GM18858 (cell line): ENCODE data around the gene CCDC200.
"Not testable (repeated sequence)": the region's sequence is repeated elsewhere in the genome, so short reads cannot be mapped to it uniquely, and the experiment has no call there.

ENCODE experiments used
- ATAC-seq: cut with Tn5 transposase; IDR thresholded peaks from one replicate; pipeline ENCODE4 v1.9.1; 2021; ENCODE audit not compliant: unreplicated experiment

Gene CCDC200

GRCh38 chr17:43228020-43228782, at the start of gene CCDC200:
TSS of gene CCDC200 (minus strand) at chr17:43228623. CDS start at chr17:43228554, 69 bp downstream.
- not testable (repeated sequence) for ATAC-seq

DNA sequence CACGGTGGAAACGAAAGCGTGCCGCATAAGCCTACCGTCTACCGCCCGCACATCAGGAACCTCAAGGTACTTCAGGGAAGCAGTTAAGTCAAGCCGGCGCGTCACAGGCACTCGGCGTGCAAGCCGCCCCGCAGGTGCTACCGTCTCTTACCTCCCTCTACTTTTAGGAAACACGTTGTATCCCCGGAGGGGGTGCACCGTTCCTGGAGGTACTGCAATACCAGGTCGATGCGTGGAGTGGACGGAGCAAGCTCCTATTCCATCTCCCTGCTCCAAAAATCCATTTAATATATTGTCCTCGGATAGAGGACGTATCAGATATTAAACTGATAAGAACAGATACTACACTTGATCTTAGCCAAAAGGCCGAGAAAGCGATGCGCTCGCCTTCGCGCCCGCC, 44.5 kb upstream of the CCDC200 start:
- ATAC-seq, result not testable (repeated sequence)

DNA sequence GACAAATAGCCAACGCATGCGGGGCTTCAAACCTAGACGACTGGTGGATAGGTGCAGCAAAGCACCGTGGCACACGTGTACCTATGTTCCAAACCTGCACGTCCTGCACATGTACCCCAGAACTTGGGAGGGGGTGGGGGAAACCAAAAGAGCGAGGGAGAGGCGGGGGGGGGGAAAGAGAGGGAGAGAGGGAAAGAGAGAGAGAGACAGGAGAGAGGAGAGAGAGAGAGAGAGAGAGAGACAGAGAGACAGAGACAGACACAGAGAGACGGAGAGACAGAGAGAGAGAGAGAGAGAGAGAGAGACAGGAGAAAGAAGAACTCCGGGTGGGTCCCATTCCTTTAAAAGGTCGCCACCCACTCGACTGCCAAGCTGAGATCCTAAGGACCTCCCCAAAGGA, 44.1 kb upstream of the CCDC200 start:
- not testable (repeated sequence) for ATAC-seq

- ATAC-seq, result not testable (repeated sequence)
These were observed 42.4 kb upstream of the CCDC200 start for GRCh38 chr17:43270552-43271504.

- ATAC-seq, result not testable (repeated sequence)
These were observed 18.0 kb upstream of the CCDC200 start for GRCh38 chr17:43246456-43246855.

DNA sequence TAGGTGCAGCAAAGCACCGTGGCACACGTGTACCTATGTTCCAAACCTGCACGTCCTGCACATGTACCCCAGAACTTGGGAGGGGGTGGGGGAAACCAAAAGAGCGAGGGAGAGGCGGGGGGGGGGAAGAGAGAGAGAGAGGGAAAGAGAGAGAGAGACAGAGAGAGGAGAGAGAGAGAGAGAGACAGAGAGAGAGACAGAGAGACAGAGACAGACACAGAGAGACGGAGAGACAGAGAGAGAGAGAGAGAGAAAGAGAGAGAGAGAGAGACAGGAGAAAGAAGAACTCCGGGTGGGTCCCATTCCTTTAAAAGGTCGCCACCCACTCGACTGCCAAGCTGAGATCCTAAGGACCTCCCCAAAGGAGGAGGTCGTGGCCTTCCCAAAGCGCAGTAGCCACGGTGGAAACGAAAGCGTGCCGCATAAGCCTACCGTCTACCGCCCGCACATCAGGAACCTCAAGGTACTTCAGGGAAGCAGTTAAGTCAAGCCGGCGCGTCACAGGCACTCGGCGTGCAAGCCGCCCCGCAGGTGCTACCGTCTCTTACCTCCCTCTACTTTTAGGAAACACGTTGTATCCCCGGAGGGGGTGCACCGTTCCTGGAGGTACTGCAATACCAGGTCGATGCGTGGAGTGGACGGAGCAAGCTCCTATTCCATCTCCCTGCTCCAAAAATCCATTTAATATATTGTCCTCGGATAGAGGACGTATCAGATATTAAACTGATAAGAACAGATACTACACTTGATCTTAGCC, 12.4 kb upstream of the CCDC200 start:
- not testable (repeated sequence) for ATAC-seq

GRCh38 chr17:43239597-43239996, 11.2 kb upstream of the CCDC200 start:
- not testable (repeated sequence) for ATAC-seq

GRCh38 chr17:43233877-43234276, 5.5 kb upstream of the CCDC200 start, which contains the start of gene RNU2-1:
TSS of gene RNU2-1 (minus strand) at chr17:43233977.
- ATAC-seq, result not testable (repeated sequence)

- not testable (repeated sequence) for ATAC-seq
These were observed 4.8 kb upstream of the CCDC200 start for GRCh38 chr17:43233263-43233662.

- ATAC-seq, result not testable (repeated sequence)
These were observed 3.7 kb upstream of the CCDC200 start for GRCh38 chr17:43232021-43232699.

- ATAC-seq, result not testable (repeated sequence)
These were observed 3.0 kb upstream of the CCDC200 start for GRCh38 chr17:43231205-43232020.

- ATAC-seq, result no peak
These were observed 2.0 kb downstream of the CCDC200 start for GRCh38 chr17:43226393-43226792.

DNA sequence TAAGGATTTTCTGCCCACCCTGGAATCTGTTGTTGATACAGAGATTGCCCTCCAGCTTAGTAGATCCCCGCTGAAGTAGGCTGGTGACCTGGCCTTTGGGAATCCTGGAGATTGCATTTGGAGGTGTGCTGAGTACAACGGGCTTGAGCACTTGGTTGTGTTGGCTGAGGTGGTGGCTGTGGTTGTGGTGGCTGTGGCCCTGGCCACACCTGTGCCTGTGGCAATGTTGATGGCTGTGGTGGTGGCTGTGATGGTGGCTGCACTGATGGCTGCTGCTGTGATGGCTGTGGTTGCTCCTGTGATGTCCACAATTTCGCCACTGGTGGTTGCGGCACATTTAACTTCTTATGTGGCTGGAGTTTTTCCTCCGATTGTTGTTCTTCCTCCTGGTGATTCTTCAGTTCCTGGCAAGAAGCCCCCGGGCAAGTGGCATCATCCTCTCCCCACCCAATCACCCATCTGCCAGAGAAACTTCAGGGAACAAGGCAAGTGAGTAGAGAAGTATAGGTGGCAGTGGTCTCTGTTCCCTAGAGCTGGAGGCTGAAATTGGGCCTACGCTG, 4.2 kb downstream of the CCDC200 start:
- ATAC-seq, result no peak

GRCh38 chr17:43220511-43221125, 7.8 kb downstream of the CCDC200 start:
- ATAC-seq, result no peak

GRCh38 chr17:43219746-43220380, 8.6 kb downstream of the CCDC200 start:
- ATAC-seq, result no peak

- ATAC-seq, result no peak
These were observed 9.4 kb downstream of the CCDC200 start for GRCh38 chr17:43219001-43219400.

DNA sequence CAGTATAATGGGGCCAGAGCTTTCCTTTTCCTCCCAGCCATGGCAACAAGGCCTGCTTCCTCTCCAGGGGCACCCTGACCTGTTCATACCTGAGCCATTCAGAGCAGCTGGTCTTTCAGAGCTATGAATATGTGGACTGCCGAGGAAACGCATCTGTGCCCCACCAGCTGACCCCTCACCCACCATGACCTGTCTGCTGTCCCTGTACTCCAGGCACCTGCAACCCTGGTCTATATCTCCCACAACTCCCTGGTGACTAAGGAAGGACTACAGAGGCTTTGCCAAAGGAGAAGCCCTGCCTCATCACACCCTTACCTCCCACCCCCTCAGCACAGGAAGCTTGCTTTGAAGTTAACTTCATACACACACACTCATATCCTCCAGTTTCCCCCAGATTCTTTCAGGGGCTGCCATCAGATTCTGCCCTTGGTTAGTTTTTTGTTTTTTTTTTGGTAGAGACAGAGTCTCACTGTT, 10.8 kb downstream of the CCDC200 start:
- no peak for ATAC-seq
